Mucosa of descending colon (tissue), 3 donors: Measurements from ENCODE around the gene CDC42BPA. TPM values are rescaled to one million over a fixed set of nuclear protein-coding genes. Genes with fewer than 3 reads are reported as not detected.

Experiments
- ATAC-seq: fragments of 200-7000 bp; cut with Tn5 transposase; one replicate; pipeline ENCODE4 v1.9.1; 2020; ENCODE audit warnings: mild to moderate bottlenecking, moderate library complexity
- DNase-seq, 3 donors: peaks; one replicate each; pipeline ENCODE4 v3.0.0-alpha.2; 2020
- H3K36me3 ChIP-seq: fragments of 200-600 bp; one replicate; pipeline ENCODE4 v1.8.0; 2021; ENCODE audit warnings: low read depth, mild to moderate bottlenecking
- H3K4me1 ChIP-seq: fragments of 200-600 bp; one replicate; pipeline ENCODE4 v1.8.0; 2021; ENCODE audit warnings: low read depth, mild to moderate bottlenecking
- H3K4me3 ChIP-seq: fragments of 200-600 bp; one replicate; pipeline ENCODE4 v1.8.0; 2021; ENCODE audit warnings: mild to moderate bottlenecking
- H3K9me3 ChIP-seq: fragments of 200-600 bp; one replicate; pipeline ENCODE4 v1.8.0; 2021; ENCODE audit warnings: mild to moderate bottlenecking
- CTCF ChIP-seq: fragments of 200-600 bp; IDR thresholded peaks from one replicate; pipeline ENCODE4 v1.8.0; 2022; ENCODE audit warnings: antibody characterized with exemption, mild to moderate bottlenecking
- intact Hi-C, 2 donors: fragments of 100-400 bp; cut with DNase I in 1 of 2; cut with micrococcal nuclease in 1 of 2; formaldehyde crosslinking; loops; one replicate each; pipeline versions ENCODE4 v1.11.0 to v1.11.1; 2022; cut with DNase I, micrococcal nuclease
- total RNA-seq, 3 donors: library from RNA; stranded (reverse); fragmentation: NEBNext Ultra II Directional in 2 of 3; extraction: Animal tissue kit (Norgen Biotek cat#: 25700) in 2 of 3; gene quantifications; one replicate each; pipeline versions ENCODE4 v1.2.1 to v1.2.4, GENCODE V29; 2021 to 2023
- donor health status: DM: no; HTN: no; CAD: no; lungs with moderate emphysema.
- donor health status: DM: no; HTN: no; CAD: no.
- donor health status: DM: no; HTN: yes; CAD: no.

The CDC42BPA gene
- total RNA-seq, 3 donors from 2014 or later = 32.6 to 70.7 (median 50.2) TPM

- peaks cover 43% of the 10 kb centered on the region for H3K4me1 ChIP-seq
- no peaks in the 10 kb centered on the region for H3K36me3 ChIP-seq
- intact Hi-C loops = no loop called here
- ATAC-seq = peak; percentile 92
- H3K9me3 ChIP-seq = peaks cover 1% of the 10 kb centered on the region
- DNase-seq = peak; percentile 99 to 100 (median 100)
- TF ChIP-seq CTCF = no peak
- peak within 1 kb of the TSS; percentile 55 for H3K4me3 ChIP-seq
Measured at GRCh38 chr1:226940029-226940805, 378.1 kb downstream of the CDC42BPA start, which contains the start of gene COQ8A. TSS of gene COQ8A (plus strand) at chr1:226940294. CDS start at chr1:226961386, 21,092 bp downstream.

Other genes with a start within 250 kb of the CDC42BPA start
- gene ZNF678, start 245.1 kb upstream of the CDC42BPA start, total RNA-seq = 10 to 100 TPM in 1 of 3 donors, 1 to 10 TPM in 2; 6.8 to 10.4 (median 8.9) TPM